Psoas muscle (tissue), 8 donors: ENCODE results near the gene NRP1. TPM values are rescaled to one million over a fixed set of nuclear protein-coding genes. Genes with fewer than 3 reads are reported as not detected.

Experiments used
- ATAC-seq, 4 donors: fragments of 200-7000 bp; cut with Tn5 transposase; one replicate each; pipeline ENCODE4 v1.9.1; 2020; ENCODE audit warnings: moderate library complexity in 3 of 4, mild to moderate bottlenecking in 2 of 4
- DNase-seq, 2 donors: peaks; one replicate each; pipeline ENCODE4 v3.0.0-alpha.2; 2020
- H3K27ac ChIP-seq: fragments of 200-600 bp; one replicate; pipeline ENCODE4 v1.8.0; 2022
- H3K27me3 ChIP-seq, 3 donors: fragments of 200-600 bp in 1 of 3; one replicate each; pipeline versions ENCODE4 v1.6.1 to v1.8.0; 2013 to 2022; ENCODE audit warnings: low read length in 2 of 3, mild to moderate bottlenecking in 2 of 3, moderate library complexity in 1 of 3; ENCODE audit not compliant: insufficient read depth in 3 of 3
- H3K36me3 ChIP-seq, 2 donors: fragments of 200-600 bp in 1 of 2; one replicate each; pipeline versions ENCODE4 v1.6.1 to v1.8.0; 2013 to 2022; ENCODE audit warnings: low read depth in 1 of 2, mild to moderate bottlenecking in 1 of 2, moderate library complexity in 1 of 2; ENCODE audit not compliant: insufficient read depth in 1 of 2
- H3K4me1 ChIP-seq: fragments of 200-600 bp; one replicate; pipeline ENCODE4 v1.8.0; 2022
- H3K4me3 ChIP-seq: fragments of 200-600 bp; one replicate; pipeline ENCODE4 v1.8.0; 2022; ENCODE audit warnings: mild to moderate bottlenecking
- H3K9me3 ChIP-seq: fragments of 200-600 bp; one replicate; pipeline ENCODE4 v1.8.0; 2022
- CTCF ChIP-seq: fragments of 200-600 bp; IDR thresholded peaks from one replicate; pipeline ENCODE4 v1.8.0; 2022; ENCODE audit warnings: antibody characterized with exemption
- WGBS, 3 donors: extraction: QIAGEN DNeasy Blood & Tissue Kit; methylation state at CpG; one replicate each; pipeline versions ENCODE4 v1.1.6 to v1.1.7; 2013; 5-methylcytosine and 5-hydroxymethylcytosine counted together
- intact Hi-C, 2 donors: fragments of 100-400 bp; cut with DNase I; formaldehyde crosslinking; loops; one replicate each; pipeline versions ENCODE4 v1.11.0 to v1.14.2; 2022
- polyA plus RNA-seq, 3 donors: library from polyadenylated mRNA; stranded (reverse); fragments of 200-250 nt; gene quantifications; one replicate each; pipeline ENCODE4 v1.2.3, GENCODE V29; 2013
- total RNA-seq, 4 donors: library from RNA; stranded (reverse); fragmentation: NEBNext Ultra II Directional in 2 of 4; extraction: Animal tissue kit (Norgen Biotek cat#: 25700) in 2 of 4; gene quantifications; one replicate each; pipeline versions ENCODE4 v1.2.1 to v1.2.4, GENCODE V29; 2021 to 2023
- donor health status: healthy with polysubstance abuse.
- donor health status: DM: no; HTN: no; CAD: no; lungs with moderate emphysema.
- donor health status: Bipolar disorder and iron deficiency.
- donor health status: healthy.
- donor health status: DM: yes; HTN: yes; CAD: no.
- donor health status: DM: no; HTN: no; CAD: no.
- donor health status: DM: no; HTN: no; CAD: no.
- donor health status: DM: yes; HTN: yes; CAD: no.

NRP1 gene
- total and polyA plus RNA-seq, 7 donors, result 10.9 to 54.8 (median 31.2) TPM

- WGBS, 3 donors, result 58 to 74% (median 63%) methylated on average over 2 of the region's 2 CpGs
- no peak for ATAC-seq
These were observed 93.5 kb downstream of the NRP1 start for GRCh38 chr10:33240931-33241330.

GRCh38 chr10:33240258-33240657 is 94.2 kb downstream of the NRP1 start:
- no peak for TF ChIP-seq CTCF
- no peaks in the 10 kb centered on the region for H3K9me3 ChIP-seq
- no peak for DNase-seq
- H3K4me1 ChIP-seq, result peaks cover 13% of the 10 kb centered on the region
- no peak for ATAC-seq
- 75 to 86% (median 85%) methylated on average over 2 of the region's 2 CpGs for WGBS, 3 donors
- H3K36me3 ChIP-seq, result peaks cover 0 to 12% of the 10 kb centered on the region in 2 donors
- no peaks in the 10 kb centered on the region for H3K27me3 ChIP-seq
- H3K4me3 ChIP-seq, result no peak overlapping the region
- intact Hi-C loops, result no loop called here
- H3K27ac ChIP-seq, result no peak overlapping the region

More at GRCh38 chr10:33240931-33241330, 93.5 kb downstream of the NRP1 start:
- no peaks in the 10 kb centered on the region for H3K27me3 ChIP-seq
- H3K27ac ChIP-seq, result no peak overlapping the region
- H3K36me3 ChIP-seq, result peaks cover 0 to 16% of the 10 kb centered on the region in 2 donors
- peaks cover 13% of the 10 kb centered on the region for H3K4me1 ChIP-seq
- no peak for TF ChIP-seq CTCF
- intact Hi-C loops, result no loop called here
- no peak for DNase-seq
- H3K9me3 ChIP-seq, result no peaks in the 10 kb centered on the region
- H3K4me3 ChIP-seq, result no peak overlapping the region

GRCh38 chr10:33239257-33239656 is 95.2 kb downstream of the NRP1 start:
- no peaks in the 10 kb centered on the region for H3K27me3 ChIP-seq
- H3K36me3 ChIP-seq, result peaks cover 0 to 9% of the 10 kb centered on the region in 2 donors
- intact Hi-C loops, result no loop called here
- 92 to 96% (median 93%) methylated on average over 2 of the region's 2 CpGs for WGBS, 3 donors
- peak overlapping the region; percentile 6 for H3K27ac ChIP-seq
- ATAC-seq (no peak), DNase-seq (no peak)
- H3K4me3 ChIP-seq, result no peak overlapping the region
- no peaks in the 10 kb centered on the region for H3K9me3 ChIP-seq
- no peak for TF ChIP-seq CTCF
- H3K4me1 ChIP-seq, result peaks cover 9% of the 10 kb centered on the region

GRCh38 chr10:33238643-33239042 is 95.8 kb downstream of the NRP1 start:
- ATAC-seq (no peak), DNase-seq (no peak)
- no peak overlapping the region for H3K4me3 ChIP-seq
- H3K27ac ChIP-seq, result peak overlapping the region; percentile 8
- H3K9me3 ChIP-seq, result no peaks in the 10 kb centered on the region
- 88 to 94% (median 93%) methylated on average over 3 of the region's 3 CpGs for WGBS, 3 donors
- no peak for TF ChIP-seq CTCF
- peaks cover 9% of the 10 kb centered on the region for H3K4me1 ChIP-seq
- H3K36me3 ChIP-seq, result peaks cover 0 to 9% of the 10 kb centered on the region in 2 donors
- intact Hi-C loops, result no loop called here
- H3K27me3 ChIP-seq, result no peaks in the 10 kb centered on the region
